OCI-LY7 (cell line): ENCODE measurements around the gene SLCO4A1. TPM values are rescaled to one million over a fixed set of nuclear protein-coding genes. Genes with fewer than 3 reads are reported as not detected.

Experiments used
- BruUV-seq: library from RNA; stranded (reverse); fragments of 400-500 nt; replicated peaks from 2 replicates; lab custom pipeline; 2021; lab: Mats Ljungman, UMichigan
- CTCF ChIA-PET: fragments of 300-600 bp; sonication (Branson Sonifier 250); formaldehyde crosslinking; loops from one replicate; lab custom pipeline; 2022; ENCODE audit warnings: antibody characterized with exemption; ENCODE audit not compliant: unreplicated experiment; lab: Charles Lee
- POLR2A ChIA-PET: fragments of 300-600 bp; sonication (Branson Sonifier 250); formaldehyde crosslinking; loops from one replicate; lab custom pipeline; 2022; ENCODE audit warnings: antibody characterized with exemption; lab: Charles Lee
- DNase-seq: peaks from one replicate; pipeline ENCODE4 v3.0.0-alpha.2; 2015; ENCODE audit warnings: low spot score
- H2AFZ ChIP-seq: fragments of 200-600 bp; sonication (generic), shearing (Covaris generic); 2 replicates; pipeline ENCODE4 v1.6.1; 2014; ENCODE audit warnings: mild to moderate bottlenecking, antibody characterized with exemption, low read length, moderate library complexity
- H3K27ac ChIP-seq: fragments of 200-600 bp; sonication (generic); 2 replicates; pipeline ENCODE4 v1.5.1; 2014; ENCODE audit warnings: mixed run types, low read depth, mild to moderate bottlenecking, moderate library complexity, low read length, inconsistent platforms; ENCODE audit not compliant: poor library complexity, severe bottlenecking
- H3K36me3 ChIP-seq: fragments of 200-600 bp; sonication (generic); 2 replicates; pipeline ENCODE4 v1.6.1; 2014; ENCODE audit warnings: mild to moderate bottlenecking, antibody characterized with exemption, low read length, moderate library complexity, mixed read lengths; ENCODE audit not compliant: insufficient read depth
- H3K4me1 ChIP-seq: fragments of 200-600 bp; sonication (generic); 2 replicates; pipeline ENCODE4 v1.5.1; 2014; ENCODE audit warnings: mild to moderate bottlenecking, low read length; ENCODE audit not compliant: insufficient read depth, poor library complexity, severe bottlenecking
- H3K4me2 ChIP-seq: fragments of 200-600 bp; sonication (generic); 2 replicates; pipeline ENCODE4 v1.6.1; 2014; ENCODE audit warnings: mild to moderate bottlenecking, low read length
- H3K4me3 ChIP-seq: fragments of 200-600 bp; sonication (generic); 2 replicates; pipeline ENCODE4 v1.5.1; 2014; ENCODE audit warnings: mild to moderate bottlenecking, low read depth, low read length; ENCODE audit not compliant: poor library complexity, severe bottlenecking
- H3K79me2 ChIP-seq: fragments of 200-600 bp; sonication (generic); 2 replicates; pipeline ENCODE4 v1.6.1; 2016; ENCODE audit warnings: low read depth, mild to moderate bottlenecking, low read length, moderate library complexity, mixed read lengths; ENCODE audit not compliant: insufficient read depth
- H3K9me2 ChIP-seq: fragments of 200-600 bp; sonication (generic); 2 replicates; pipeline ENCODE4 v1.6.1; 2016; ENCODE audit warnings: mild to moderate bottlenecking, low read length, mixed read lengths; ENCODE audit not compliant: insufficient read depth
- H3K9me3 ChIP-seq: fragments of 200-600 bp; sonication (generic); 2 replicates; pipeline ENCODE4 v1.6.1; 2014; ENCODE audit warnings: mild to moderate bottlenecking, mixed run types, low read length, mixed read lengths
- H4K20me1 ChIP-seq: fragments of 200-600 bp; sonication (generic); 2 replicates; pipeline ENCODE4 v1.6.1; 2014; ENCODE audit warnings: mild to moderate bottlenecking, antibody characterized with exemption, low read length, moderate library complexity, mixed read lengths; ENCODE audit not compliant: insufficient read depth
- CTCF ChIP-seq: fragments of 200-600 bp; sonication (generic); conservative IDR thresholded peaks from 2 replicates; pipeline ENCODE4 v1.5.1; 2014; ENCODE audit warnings: mild to moderate bottlenecking, antibody characterized with exemption, low read length, moderate library complexity, mixed read lengths
- EZH2phosphoT487 ChIP-seq: fragments of 200-600 bp; sonication (generic); IDR thresholded peaks from 2 replicates; pipeline ENCODE4 v1.6.1; 2018; ENCODE audit warnings: low read depth, borderline replicate concordance, mild to moderate bottlenecking, mixed run types, antibody characterized with exemption, low read length, moderate library complexity, mixed read lengths
- intact Hi-C: fragments of 100-400 bp; cut with micrococcal nuclease; formaldehyde crosslinking; loops from one replicate; pipeline ENCODE4 v1.10.0; 2022; ENCODE audit not compliant: unreplicated experiment
- total RNA-seq, 2 experiments: library from RNA; depleted of rRNA in 1 of 2; stranded (reverse); fragments of >200 nt in 1 of 2; shearing (Covaris generic) in 1 of 2; gene quantifications; 2 replicates each; pipeline ENCODE4 v1.2.3, GENCODE V29; 2014 to 2022

The SLCO4A1 gene
- total RNA-seq, 2 experiments from 2014 or later = 34.3 to 52.4 TPM

GRCh38 chr20:62647521-62648317 lies 5.4 kb downstream of the SLCO4A1 start:
- Histone ChIP-seq H3K9me2 (no peaks in the 10 kb centered on the region), H3K27ac (no peak overlapping the region), H4K20me1 (peaks cover 10% of the 10 kb centered on the region; the same call in 1 of the 2 replicates), H3K36me3 (peaks cover 60% of the 10 kb centered on the region; the same call in 1 of the 2 replicates), H3K4me1 (peaks cover 72% of the 10 kb centered on the region), H3K4me3 (no peak overlapping the region), H2AFZ (no peak overlapping the region), H3K79me2 (peaks cover 75% of the 10 kb centered on the region), H3K9me3 (no peaks in the 10 kb centered on the region), H3K4me2 (peak overlapping the region; percentile 63; the same call in 1 of the 2 replicates)
- DNase-seq = no peak
- intact Hi-C loops = no loop called here
- no TSS peak for BruUV-seq
- POLR2A ChIA-PET = interaction anchor here (1.2 kb wide), 1 partner anchor 23 kb away, joined by 3 read pairs; no protein-coding TSS in a partner anchor
- CTCF ChIA-PET = no interaction called here
- TF ChIP-seq EZH2phosphoT487 = no peak
- no peak for TF ChIP-seq CTCF

GRCh38 chr20:62648318-62648995 lies 6.2 kb downstream of the SLCO4A1 start:
- H3K4me2 ChIP-seq = no peak overlapping the region
- no peak overlapping the region for H2AFZ ChIP-seq
- H3K79me2 ChIP-seq = peaks cover 75% of the 10 kb centered on the region
- no peaks in the 10 kb centered on the region for H3K9me3 ChIP-seq
- no peak for TF ChIP-seq EZH2phosphoT487
- ChIA-PET CTCF (no interaction called here), POLR2A (no interaction called here)
- intact Hi-C loops = no loop called here
- H3K27ac ChIP-seq = no peak overlapping the region
- no peaks in the 10 kb centered on the region for H3K9me2 ChIP-seq
- H3K36me3 ChIP-seq = peaks cover 67% of the 10 kb centered on the region; the same call in 1 of the 2 replicates
- no peak overlapping the region for H3K4me3 ChIP-seq
- H3K4me1 ChIP-seq = peaks cover 77% of the 10 kb centered on the region
- DNase-seq = no peak
- peaks cover 5% of the 10 kb centered on the region; the same call in 1 of the 2 replicates for H4K20me1 ChIP-seq
- no TSS peak for BruUV-seq

GRCh38 chr20:62649140-62649539 lies 6.8 kb downstream of the SLCO4A1 start:
- Histone ChIP-seq H3K9me3 (no peaks in the 10 kb centered on the region), H2AFZ (no peak overlapping the region), H3K9me2 (no peaks in the 10 kb centered on the region), H3K4me3 (no peak overlapping the region), H3K27ac (no peak overlapping the region), H3K4me2 (no peak overlapping the region), H3K79me2 (peaks cover 75% of the 10 kb centered on the region), H3K4me1 (peaks cover 76% of the 10 kb centered on the region), H3K36me3 (peaks cover 62% of the 10 kb centered on the region; the same call in 1 of the 2 replicates), H4K20me1 (no peaks in the 10 kb centered on the region)
- intact Hi-C loops = no loop called here
- DNase-seq = no peak
- ChIA-PET CTCF (interaction anchor here (1.2 kb wide), 1 partner anchor 25 kb away, joined by 3 read pairs; no protein-coding TSS in a partner anchor), POLR2A (no interaction called here)
- TF ChIP-seq CTCF (no peak), EZH2phosphoT487 (no peak)
- BruUV-seq = no TSS peak
